ENCODE results near the gene AOC1.

- TF ChIP-seq CTCF (IDR thresholded peaks at IDR 0.05): no peak
- TF ChIP-seq POLR2A (IDR thresholded peaks at IDR 0.05): no peak
Measured at GRCh38 chr7:150875791-150876190, 23.5 kb downstream of the AOC1 start.
